Uterus (tissue), 4 donors: Measurements from ENCODE around the gene OARD1. TPM values are rescaled to one million over a fixed set of nuclear protein-coding genes. Genes with fewer than 3 reads are reported as not detected.
A peak's percentile ranks its signal among the peaks of the same experiment; 100 is the strongest.

Source experiments
- DNase-seq, 2 donors: peaks; one replicate each; pipeline ENCODE4 v3.0.0-alpha.2; 2019 to 2020
- H3K27ac ChIP-seq, 2 donors: fragments of 200-600 bp; sonication (generic); 1 replicate in 1 of 2; 2 replicates in 1 of 2; pipeline ENCODE4 v1.5.1; 2016 to 2018
- H3K27me3 ChIP-seq, 2 donors: fragments of 200-600 bp; sonication (generic); one replicate each; pipeline ENCODE4 v1.5.1; 2018 to 2019; ENCODE audit warnings: control low read depth in 1 of 2
- H3K36me3 ChIP-seq, 2 donors: fragments of 200-600 bp; sonication (generic); one replicate each; pipeline ENCODE4 v1.5.1; 2019; ENCODE audit warnings: control low read depth in 1 of 2
- H3K4me1 ChIP-seq, 2 donors: fragments of 200-600 bp; sonication (generic); one replicate each; pipeline ENCODE4 v1.5.1; 2018 to 2019; ENCODE audit warnings: control low read depth in 1 of 2
- H3K4me3 ChIP-seq, 2 donors: fragments of 200-600 bp; sonication (generic); 1 replicate in 1 of 2; 2 replicates in 1 of 2; pipeline ENCODE4 v1.5.1; 2018 to 2019; ENCODE audit warnings: mild to moderate bottlenecking in 1 of 2
- H3K9me3 ChIP-seq, 2 donors: fragments of 200-600 bp; sonication (generic); one replicate each; pipeline ENCODE4 v1.5.1; 2019; ENCODE audit warnings: control low read depth in 1 of 2
- CTCF ChIP-seq, 4 experiments: fragments of 200-600 bp in 2 of 4; fragments of 450-650 bp in 2 of 4; sonication (generic) in 2 of 4; IDR thresholded peaks; one replicate each; pipeline ENCODE4 v1.5.1; 2016 to 2019; ENCODE audit warnings: antibody characterized with exemption in 4 of 4, mild to moderate bottlenecking in 2 of 4, moderate library complexity in 1 of 4
- POLR2A ChIP-seq, 2 donors: fragments of 450-650 bp; IDR thresholded peaks; one replicate each; pipeline ENCODE4 v1.6.1; 2016; ENCODE audit warnings: antibody characterized with exemption in 2 of 2, mild to moderate bottlenecking in 1 of 2, moderate library complexity in 1 of 2
- intact Hi-C: fragments of 100-400 bp; cut with DNase I; formaldehyde crosslinking; loops from one replicate; pipeline ENCODE4 v1.15.1; 2023; ENCODE audit warnings: low total_unique reads
- total RNA-seq, 4 donors: library from RNA; depleted of rRNA in 3 of 4; stranded (reverse); fragments of >200 nt in 3 of 4; gene quantifications; one replicate each; pipeline versions ENCODE4 v1.1.0 to v1.2.4, GENCODE V29; 2014 to 2023
- donor health status: DM: yes; HTN: yes; CAD: no.

OARD1 gene
- total RNA-seq, 4 donors from 2014 or later = 7.4 to 21.9 (median 18.2) TPM

GRCh38 chr6:41080621-41081020 is 8.5 kb upstream of the OARD1 start:
- H3K27me3 ChIP-seq = no peaks in the 10 kb centered on the region
- no peaks in the 10 kb centered on the region for H3K9me3 ChIP-seq
- peaks cover 4 to 7% of the 10 kb centered on the region in 2 donors for H3K4me1 ChIP-seq
- no peak overlapping the region for H3K4me3 ChIP-seq
- TF ChIP-seq CTCF (IDR thresholded peaks at IDR 0.05) (no peak), POLR2A (IDR thresholded peaks at IDR 0.05) (no peak)
- no peak for DNase-seq
- H3K27ac ChIP-seq = no peak overlapping the region
- H3K36me3 ChIP-seq = no peaks in the 10 kb centered on the region
- intact Hi-C loops = no loop called here

DNA sequence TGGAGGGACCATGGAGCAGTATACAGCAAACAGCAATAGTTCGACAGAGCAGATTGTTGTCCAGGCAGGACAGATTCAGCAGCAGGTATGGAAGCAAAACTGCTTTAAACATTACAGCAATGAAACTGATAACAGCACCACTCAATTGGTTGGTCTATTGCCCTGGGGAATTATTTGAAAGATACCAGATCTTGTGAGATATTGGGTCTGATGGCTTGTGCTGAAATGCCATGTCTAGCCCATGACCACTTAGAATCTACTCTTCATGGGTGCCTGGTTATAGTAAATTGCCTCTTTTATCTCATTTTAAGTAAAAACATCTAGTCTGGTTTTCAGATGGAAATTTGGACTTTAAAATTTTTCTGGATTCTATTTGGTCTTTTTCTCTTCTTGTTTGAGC is 6.9 kb upstream of the OARD1 start:
- TF ChIP-seq POLR2A (IDR thresholded peaks at IDR 0.05) (no peak), CTCF (IDR thresholded peaks at IDR 0.05) (no peak)
- intact Hi-C loops = no loop called here
- Histone ChIP-seq H3K27me3 (no peaks in the 10 kb centered on the region), H3K4me3 (no peak overlapping the region), H3K36me3 (no peaks in the 10 kb centered on the region), H3K27ac (no peak overlapping the region), H3K4me1 (peaks cover 4 to 7% of the 10 kb centered on the region in 2 donors), H3K9me3 (no peaks in the 10 kb centered on the region)
- no peak for DNase-seq

DNA sequence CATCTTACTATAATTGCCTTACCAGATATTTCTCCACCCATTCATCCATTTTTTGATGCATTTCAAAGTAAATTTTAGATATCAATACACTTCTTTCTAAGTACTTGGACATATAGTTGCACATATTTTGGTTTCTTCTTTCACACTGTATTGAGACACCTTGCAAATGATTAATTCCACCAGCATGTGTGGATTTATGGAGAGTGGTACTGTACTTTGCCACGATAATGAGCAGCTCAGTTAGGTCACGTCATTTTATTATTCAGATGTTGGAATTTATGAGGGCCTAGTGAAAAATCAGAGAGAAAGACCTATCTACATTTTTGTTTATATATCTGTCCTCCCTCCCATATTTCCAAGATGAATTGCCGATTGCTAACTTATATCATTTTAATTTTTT is 5.9 kb upstream of the OARD1 start:
- DNase-seq = no peak
- Histone ChIP-seq H3K27ac (no peak overlapping the region), H3K27me3 (no peaks in the 10 kb centered on the region), H3K9me3 (no peaks in the 10 kb centered on the region), H3K4me1 (peaks cover 4 to 7% of the 10 kb centered on the region in 2 donors), H3K4me3 (no peak overlapping the region), H3K36me3 (no peaks in the 10 kb centered on the region)
- intact Hi-C loops = no loop called here
- no peak for TF ChIP-seq CTCF (IDR thresholded peaks at IDR 0.05)
- no peak for TF ChIP-seq POLR2A (IDR thresholded peaks at IDR 0.05)

DNA sequence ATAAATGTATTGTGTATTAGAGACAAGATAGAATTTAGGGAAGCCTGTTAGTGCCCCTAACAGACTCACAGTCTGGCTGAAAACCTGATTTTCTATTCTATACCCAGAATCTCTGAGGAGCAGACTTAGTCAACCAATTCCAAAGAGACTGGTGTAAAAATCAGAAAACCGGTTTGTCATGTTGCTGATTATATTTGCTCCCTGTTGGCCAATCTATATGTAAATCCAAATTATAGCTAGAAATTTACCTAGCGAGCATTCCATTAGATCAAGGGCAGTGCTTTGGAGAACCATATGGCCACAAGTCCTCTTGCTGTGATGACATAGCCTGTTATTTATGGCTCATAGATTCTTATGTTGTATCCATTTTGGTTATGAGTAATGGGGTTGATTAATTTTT is 5.4 kb upstream of the OARD1 start:
- no peak overlapping the region for H3K4me3 ChIP-seq
- DNase-seq = no peak
- no peak for TF ChIP-seq CTCF (IDR thresholded peaks at IDR 0.05)
- H3K27me3 ChIP-seq = no peaks in the 10 kb centered on the region
- no peak overlapping the region for H3K27ac ChIP-seq
- H3K36me3 ChIP-seq = no peaks in the 10 kb centered on the region
- peaks cover 4 to 6% of the 10 kb centered on the region in 2 donors for H3K4me1 ChIP-seq
- intact Hi-C loops = no loop called here
- H3K9me3 ChIP-seq = no peaks in the 10 kb centered on the region

GRCh38 chr6:41075651-41076626 is 3.8 kb upstream of the OARD1 start:
- Histone ChIP-seq H3K27ac (peak overlapping the region; percentile 97 to 100), H3K27me3 (no peaks in the 10 kb centered on the region), H3K4me3 (no peak overlapping the region), H3K36me3 (no peaks in the 10 kb centered on the region), H3K9me3 (no peaks in the 10 kb centered on the region), H3K4me1 (peaks cover 2 to 4% of the 10 kb centered on the region in 2 donors)
- DNase-seq = no peak
- intact Hi-C loops = no loop called here
- TF ChIP-seq CTCF (IDR thresholded peaks at IDR 0.05) = no peak
- TF ChIP-seq POLR2A (IDR thresholded peaks at IDR 0.05) = no peak
